Stimulated activated naive CD4-positive, alpha-beta T cell (primary cell): ENCODE measurements around the gene DENR.

ENCODE experiments used
- DNase-seq, 6 experiments: peaks; one replicate each; lab custom pipeline; 2025; lab: John Stamatoyannopoulos, UW

DENR gene

DNA sequence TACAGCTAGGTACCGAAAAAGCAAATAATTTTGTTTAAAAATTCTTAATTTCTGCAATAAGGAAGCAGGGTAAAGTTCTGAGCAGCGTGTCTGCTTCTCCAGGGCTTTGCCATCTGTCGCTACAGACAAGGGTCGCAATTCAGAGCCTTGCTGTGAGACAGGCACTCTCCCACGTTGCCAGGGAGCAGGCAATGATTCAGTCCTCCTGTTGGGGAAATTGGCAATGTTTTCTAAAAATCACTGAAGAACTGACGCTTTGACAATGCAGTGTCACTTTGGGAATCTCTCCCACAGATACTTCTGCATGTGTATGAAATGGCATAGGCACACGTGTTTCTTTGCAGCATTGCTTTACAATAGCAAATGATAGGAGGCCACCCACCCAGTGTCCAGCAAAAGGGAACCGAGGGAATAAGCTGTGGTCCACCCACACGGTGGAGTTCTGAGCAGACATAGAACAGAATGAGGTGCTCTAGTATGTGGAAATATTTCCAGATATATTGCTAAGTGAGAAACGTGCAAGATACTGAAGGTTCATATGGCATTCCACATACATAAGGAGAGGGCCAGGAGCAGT lies 66.7 kb downstream of the DENR start:
- no peak for DNase-seq

DNA sequence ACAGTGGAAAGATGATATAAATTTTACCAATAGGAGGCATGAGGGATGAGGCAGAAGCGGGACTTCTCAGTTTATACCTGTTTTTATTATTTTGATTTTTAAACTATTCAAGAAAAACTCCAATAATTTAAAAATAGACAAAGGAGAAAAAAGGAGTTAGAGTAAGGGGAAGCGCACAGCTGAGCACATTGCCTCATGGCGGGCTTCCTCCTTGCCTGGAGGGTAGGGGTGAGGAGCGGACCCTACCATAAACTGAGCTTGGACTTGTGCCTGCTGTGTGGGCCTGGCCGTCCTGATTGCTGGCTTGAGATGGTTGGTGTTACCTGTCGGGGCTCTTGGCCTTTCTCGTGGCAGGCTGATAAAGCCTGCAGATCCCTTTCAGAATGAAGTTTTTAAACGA lies 67.5 kb downstream of the DENR start:
- DNase-seq = no peak
